Panc1 (cell line): ENCODE measurements around the gene TRAFD1. TPM values are rescaled to one million over a fixed set of nuclear protein-coding genes. Genes with fewer than 3 reads are reported as not detected.

ENCODE experiments used
- ATAC-seq: fragments of 200-7000 bp; cut with Tn5 transposase; 2 replicates; pipeline ENCODE4 v1.9.1; 2020; ENCODE audit warnings: mild to moderate bottlenecking, moderate library complexity
- BruUV-seq: library from RNA; stranded (reverse); fragments of 400-500 nt; replicated peaks from 2 replicates; lab custom pipeline; 2021; lab: Mats Ljungman, UMichigan
- CTCF ChIA-PET: fragments of 300-600 bp; sonication (Branson Sonifier 250); formaldehyde crosslinking; loops from one replicate; lab custom pipeline; 2022; ENCODE audit warnings: antibody characterized with exemption; lab: Charles Lee
- POLR2A ChIA-PET: fragments of 300-600 bp; sonication (Branson Sonifier 250); formaldehyde crosslinking; loops from one replicate; lab custom pipeline; 2022; ENCODE audit warnings: antibody characterized with exemption; lab: Charles Lee
- DNase-seq: peaks from one replicate; pipeline ENCODE4 v3.0.0-alpha.2; 2010; ENCODE audit warnings: low read depth, low spot score
- H3K27ac ChIP-seq: 2 replicates; pipeline ENCODE4 v1.5.1; 2011; ENCODE audit warnings: mild to moderate bottlenecking, low read length, inconsistent platforms
- H3K27me3 ChIP-seq: fragments of 200-500 bp; sonication (Bioruptor generic); 2 replicates; pipeline ENCODE4 v1.6.0; 2014; ENCODE audit warnings: low read length, inconsistent platforms; ENCODE audit not compliant: control insufficient read depth, insufficient read depth
- H3K36me3 ChIP-seq: fragments of 200-500 bp; sonication (Bioruptor generic); 2 replicates; pipeline ENCODE4 v1.5.1; 2014; ENCODE audit warnings: inconsistent platforms, mild to moderate bottlenecking, low read length, moderate library complexity; ENCODE audit not compliant: control insufficient read depth, insufficient read depth
- H3K4me1 ChIP-seq: 2 replicates; pipeline ENCODE4 v1.5.1; 2011; ENCODE audit warnings: inconsistent platforms, mild to moderate bottlenecking, low read length, moderate library complexity; ENCODE audit not compliant: control insufficient read depth, insufficient read depth
- H3K4me3 ChIP-seq, 2 experiments: 2 replicates each; pipeline ENCODE4 v1.5.1; 2011 to 2012; ENCODE audit warnings: low read depth in 2 of 2, low read length in 2 of 2, mild to moderate bottlenecking in 2 of 2, inconsistent platforms in 1 of 2, moderate library complexity in 1 of 2
- H3K9me3 ChIP-seq: fragments of 200-500 bp; sonication (Bioruptor generic); 2 replicates; pipeline ENCODE4 v1.5.1; 2014; ENCODE audit warnings: low read depth, mild to moderate bottlenecking, inconsistent platforms, low read length, moderate library complexity; ENCODE audit not compliant: control insufficient read depth, insufficient read depth
- CTCF ChIP-seq: fragments of 450-650 bp; IDR thresholded peaks from 2 replicates; pipeline ENCODE4 v1.5.1; 2017; ENCODE audit warnings: mild to moderate bottlenecking
- POLR2AphosphoS5 ChIP-seq: IDR thresholded peaks from 2 replicates; pipeline ENCODE4 v1.6.1; 2012; ENCODE audit warnings: mild to moderate bottlenecking, low read depth, low read length, moderate library complexity
- REST ChIP-seq, 2 experiments: IDR thresholded peaks; 2 replicates each; pipeline ENCODE4 v1.6.1; 2011 to 2012; ENCODE audit warnings: low read depth in 2 of 2, control low read depth in 1 of 2, low read length in 1 of 2, mild to moderate bottlenecking in 1 of 2, moderate library complexity in 1 of 2; ENCODE audit not compliant: insufficient read depth in 1 of 2
- SIN3A ChIP-seq: IDR thresholded peaks from 2 replicates; pipeline ENCODE4 v1.6.1; 2012; ENCODE audit warnings: low read depth, mild to moderate bottlenecking, low read length, moderate library complexity, borderline replicate concordance; ENCODE audit not compliant: insufficient read depth
- TCF7L2 ChIP-seq: IDR thresholded peaks from 2 replicates; pipeline ENCODE4 v1.6.1; 2011; ENCODE audit warnings: mild to moderate bottlenecking, low read depth, low read length, inconsistent platforms
- in situ Hi-C: cut with HindIII; loops from 2 replicates; pipeline ENCODE4 v1.10.0; 2016; ENCODE audit warnings: low sequenced_read_pairs, low pct_unique_long_range_greater_than_20kb
- intact Hi-C: fragments of 100-400 bp; cut with micrococcal nuclease; formaldehyde crosslinking; loops from one replicate; pipeline ENCODE4 v1.10.0; 2022; ENCODE audit not compliant: unreplicated experiment
- total RNA-seq: library from RNA; stranded (reverse); gene quantifications from one replicate; pipeline ENCODE4 v1.2.1, GENCODE V29; 2021; ENCODE audit not compliant: unreplicated experiment

Gene TRAFD1
- total RNA-seq, 1 experiment from 2014 or later: 32.9 TPM

- Histone ChIP-seq H3K27ac (no peak overlapping the region), H3K36me3 (peaks cover 2% of the 10 kb centered on the region; the same call in 1 of the 2 replicates), H3K4me1 (no peaks in the 10 kb centered on the region), H3K9me3 (no peaks in the 10 kb centered on the region), H3K4me3 (no peak overlapping the region), H3K27me3 (no peaks in the 10 kb centered on the region)
- in situ Hi-C loops (no loop called here), intact Hi-C loops (no loop called here)
- no TSS peak for BruUV-seq
- DNase-seq: no peak
- POLR2A ChIA-PET: no interaction called here
- TF ChIP-seq POLR2AphosphoS5 (no peak), REST (IDR thresholded peaks at IDR 0.05; ENCODE audit: insufficient read depth in 1 of 2, low read depth in 2 of 2, low read length in 1 of 2) (no peak), CTCF (no peak), SIN3A (no peak), TCF7L2 (no peak)
- no peak for ATAC-seq
- CTCF ChIA-PET: no interaction called here
Measured at GRCh38 chr12:112179341-112179740, 54.0 kb downstream of the TRAFD1 start.

GRCh38 chr12:112179916-112180315 is 54.6 kb downstream of the TRAFD1 start:
- no peaks in the 10 kb centered on the region for H3K9me3 ChIP-seq
- H3K36me3 ChIP-seq: peaks cover 2% of the 10 kb centered on the region; the same call in 1 of the 2 replicates
- ChIA-PET POLR2A (no interaction called here), CTCF (no interaction called here)
- no peak for TF ChIP-seq TCF7L2
- TF ChIP-seq POLR2AphosphoS5: no peak
- TF ChIP-seq CTCF: no peak
- no peak for TF ChIP-seq SIN3A
- no peak for TF ChIP-seq REST (IDR thresholded peaks at IDR 0.05; ENCODE audit: insufficient read depth in 1 of 2, low read depth in 2 of 2, low read length in 1 of 2)
- H3K4me3 ChIP-seq: no peak overlapping the region
- H3K27me3 ChIP-seq: no peaks in the 10 kb centered on the region
- in situ Hi-C loops: no loop called here
- intact Hi-C loops: no loop called here
- no peak overlapping the region for H3K27ac ChIP-seq
- ATAC-seq: no peak
- no TSS peak for BruUV-seq
- no peak for DNase-seq
- no peaks in the 10 kb centered on the region for H3K4me1 ChIP-seq
